G401 (cell line): ENCODE results near the gene PRIMA1. TPM values are rescaled to one million over a fixed set of nuclear protein-coding genes. Genes with fewer than 3 reads are reported as not detected.
"Not testable (repeated sequence)": the region's sequence is repeated elsewhere in the genome, so short reads cannot be mapped to it uniquely, and the experiment has no call there.

Source experiments
- DNase-seq: peaks from one replicate; pipeline ENCODE4 v3.0.0-alpha.2; 2015; ENCODE audit warnings: low spot score
- in situ Hi-C: cut with HindIII; loops from 2 replicates; pipeline ENCODE4 v1.10.0; 2016; ENCODE audit warnings: low sequenced_read_pairs, mixed read lengths
- total RNA-seq: library from RNA; depleted of rRNA; stranded (reverse); fragments of >200 nt; shearing (Covaris generic); gene quantifications from 2 replicates; pipeline ENCODE4 v1.2.3, GENCODE V29; 2014; rRNA removed

The PRIMA1 gene, protein sequence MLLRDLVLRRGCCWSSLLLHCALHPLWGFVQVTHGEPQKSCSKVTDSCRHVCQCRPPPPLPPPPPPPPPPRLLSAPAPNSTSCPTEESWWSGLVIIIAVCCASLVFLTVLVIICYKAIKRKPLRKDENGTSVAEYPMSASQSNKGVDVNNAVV
- total RNA-seq: not detected in 2 replicates

DNA sequence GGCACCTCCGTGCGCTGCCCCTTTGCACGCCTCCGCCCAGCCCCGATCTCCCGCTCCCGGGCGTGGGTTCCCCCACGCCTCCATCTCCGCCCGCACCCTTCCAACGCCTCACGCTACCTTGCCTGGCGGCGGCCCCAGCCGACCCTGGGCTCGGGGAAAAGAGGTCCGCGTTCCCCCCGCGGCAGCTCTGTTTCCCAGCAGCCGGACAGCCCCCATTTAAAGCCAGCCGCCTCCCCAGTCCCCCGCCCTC is at the start of gene PRIMA1:
PRIMA1 (minus strand) TSS at position 193 of the 250 bp plus-strand sequence. CDS start 767 bp downstream, outside the sequence.
- DNase-seq: no peak
- in situ Hi-C loops: no loop called here

GRCh38 chr14:93834699-93835371 is 46.5 kb upstream of the PRIMA1 start:
- in situ Hi-C loops: no loop called here

DNA sequence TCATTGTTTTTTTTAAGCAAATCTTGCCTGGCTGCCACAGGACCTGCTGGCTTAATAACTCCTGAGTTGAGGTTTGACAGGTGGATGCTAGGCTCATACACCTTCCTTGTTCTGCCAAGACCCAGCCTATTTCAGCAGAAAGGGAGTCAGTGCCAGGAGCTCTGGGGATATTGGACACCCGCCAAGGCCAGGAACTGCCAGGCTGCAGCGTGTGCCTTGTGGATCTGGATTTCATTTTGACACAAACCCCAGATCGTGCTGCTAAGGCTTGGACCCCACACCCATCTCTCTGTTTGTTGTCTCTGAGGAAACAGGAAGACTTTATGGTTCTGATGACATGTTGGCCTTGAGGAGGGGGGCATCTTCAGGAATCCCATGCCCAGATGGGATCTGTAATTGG is 44.4 kb upstream of the PRIMA1 start:
- DNase-seq: peak; percentile 97
- in situ Hi-C loops: no loop called here

More at GRCh38 chr14:93834699-93835371, 46.5 kb upstream of the PRIMA1 start:
- no peak for DNase-seq

GRCh38 chr14:93832081-93832480 is 43.8 kb upstream of the PRIMA1 start:
- in situ Hi-C loops: no loop called here
- DNase-seq: peak; percentile 70

DNA sequence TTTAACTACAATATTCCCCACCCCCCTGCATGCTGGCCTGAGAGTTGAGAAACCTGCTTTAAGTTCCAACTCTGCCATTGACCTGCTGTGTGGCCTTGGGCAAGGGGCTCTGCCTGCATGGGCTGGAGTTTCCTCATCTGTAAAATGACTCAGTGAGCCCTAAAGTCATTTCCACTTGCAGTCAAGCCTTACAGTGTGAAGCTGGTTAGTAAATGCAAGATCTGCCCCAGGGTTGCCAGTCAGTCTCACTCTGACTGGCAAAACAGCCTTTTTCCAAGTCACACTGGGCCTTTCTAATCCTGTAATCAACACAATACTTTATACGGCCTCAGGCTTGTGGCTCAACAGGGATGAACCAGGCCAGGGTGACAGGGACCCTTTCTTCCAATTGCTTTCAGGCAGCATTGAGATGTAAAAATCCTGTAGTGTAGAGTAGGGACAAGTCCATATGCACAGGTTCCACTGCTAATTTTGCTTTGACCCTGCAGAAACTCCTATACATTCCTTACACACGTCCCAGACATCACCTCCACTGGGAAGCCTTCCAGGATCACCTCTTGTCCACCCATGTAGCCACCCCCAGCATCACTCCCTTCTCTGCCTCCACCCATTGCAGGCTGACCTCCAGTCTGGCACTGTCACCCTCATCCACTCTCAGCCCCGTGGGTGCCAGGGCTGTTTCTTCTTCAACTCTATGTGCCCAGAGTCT is 42.6 kb upstream of the PRIMA1 start:
- DNase-seq: no peak
- in situ Hi-C loops: no loop called here

DNA sequence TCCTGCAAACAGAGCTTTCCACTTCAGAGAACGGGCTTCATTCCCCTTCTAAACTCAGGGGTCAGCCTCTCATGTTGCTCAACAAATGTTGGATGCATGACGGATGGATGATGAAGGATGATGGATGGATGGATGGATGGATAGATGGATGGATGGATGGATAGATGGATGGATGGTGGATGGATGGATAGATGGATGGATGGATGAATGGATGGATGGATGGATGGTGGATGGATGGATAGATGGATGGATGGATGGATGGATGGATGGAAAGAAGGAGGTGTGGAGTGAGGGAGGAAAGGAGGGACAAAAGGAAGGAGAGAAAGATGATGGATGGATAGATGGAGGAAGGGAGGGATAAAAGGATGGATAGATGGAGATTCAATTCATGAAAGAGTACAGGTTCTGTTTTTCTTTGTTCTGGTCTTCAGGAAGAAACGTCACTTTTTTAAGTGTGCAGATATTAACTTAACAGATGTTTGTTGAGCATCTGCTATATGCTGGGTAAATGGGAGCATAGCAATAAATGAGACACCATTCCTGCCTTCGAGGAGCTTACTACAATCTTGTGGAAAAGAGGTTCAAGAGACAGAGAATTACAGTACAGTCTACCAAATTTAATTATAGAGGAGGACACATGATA is 41.7 kb upstream of the PRIMA1 start:
- no peak for DNase-seq
- in situ Hi-C loops: no loop called here

DNA sequence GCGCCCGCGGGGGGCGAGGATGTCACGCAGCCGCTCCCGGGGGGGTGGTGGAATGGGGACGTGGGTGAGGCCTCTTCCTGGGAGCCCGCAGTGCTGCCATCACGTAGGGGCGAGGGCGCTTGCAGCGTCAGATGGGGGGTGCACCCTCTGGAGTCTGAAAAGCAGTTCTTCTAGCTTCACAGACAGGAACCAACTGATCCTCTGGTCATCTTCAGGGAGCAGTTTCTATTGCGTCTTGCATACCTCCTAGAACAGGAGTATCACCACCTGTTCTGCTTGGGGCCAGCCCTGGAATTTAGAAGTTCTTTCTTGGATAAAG is 36.9 kb upstream of the PRIMA1 start:
- in situ Hi-C loops: no loop called here
- no peak for DNase-seq

DNA sequence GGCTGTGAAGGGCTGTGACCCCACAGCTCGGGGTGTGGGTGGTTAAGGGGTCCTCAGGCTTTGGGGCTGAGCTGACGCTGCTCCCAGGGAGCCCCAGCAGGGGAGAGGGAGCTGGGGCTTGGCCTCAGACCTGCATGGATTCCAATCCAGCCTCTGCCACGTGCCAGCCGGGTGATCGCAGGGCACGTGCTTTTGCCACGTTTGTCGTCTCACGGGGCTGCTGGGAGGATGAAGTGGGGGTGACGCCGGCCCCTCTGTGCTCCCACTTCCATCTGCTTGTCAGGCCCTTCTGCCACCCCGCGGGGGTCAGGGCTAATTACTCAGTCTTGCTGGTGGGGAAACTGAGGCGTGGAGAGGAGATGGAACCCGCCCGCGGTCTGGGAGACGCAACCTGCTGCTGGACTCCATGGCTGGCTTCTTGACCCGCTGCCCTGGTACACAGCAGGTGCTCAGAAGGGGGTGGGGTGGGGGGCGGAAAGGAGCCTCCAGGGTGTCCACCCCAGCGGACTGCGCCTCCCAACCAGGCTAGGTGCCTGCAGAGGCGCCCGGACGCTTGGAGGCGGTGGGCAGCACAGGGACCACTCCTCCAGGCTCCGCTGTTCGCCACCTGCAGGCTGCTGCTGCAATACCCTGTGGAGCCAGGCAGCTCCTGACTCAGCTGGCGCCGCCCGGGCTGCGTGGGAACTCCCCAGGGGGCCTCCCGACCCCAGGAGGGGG is 36.4 kb upstream of the PRIMA1 start:
- in situ Hi-C loops: no loop called here
- no peak for DNase-seq

GRCh38 chr14:93824076-93824475 is 35.8 kb upstream of the PRIMA1 start:
- DNase-seq: no peak
- in situ Hi-C loops: no loop called here

- no peak for DNase-seq
- in situ Hi-C loops: no loop called here
Measured at GRCh38 chr14:93821051-93821450, 32.8 kb upstream of the PRIMA1 start.

- no peak for DNase-seq
- in situ Hi-C loops: no loop called here
Measured at GRCh38 chr14:93818857-93819256, 30.6 kb upstream of the PRIMA1 start.

GRCh38 chr14:93811676-93812075 is 23.4 kb upstream of the PRIMA1 start:
- DNase-seq: no peak
- in situ Hi-C loops: no loop called here

DNA sequence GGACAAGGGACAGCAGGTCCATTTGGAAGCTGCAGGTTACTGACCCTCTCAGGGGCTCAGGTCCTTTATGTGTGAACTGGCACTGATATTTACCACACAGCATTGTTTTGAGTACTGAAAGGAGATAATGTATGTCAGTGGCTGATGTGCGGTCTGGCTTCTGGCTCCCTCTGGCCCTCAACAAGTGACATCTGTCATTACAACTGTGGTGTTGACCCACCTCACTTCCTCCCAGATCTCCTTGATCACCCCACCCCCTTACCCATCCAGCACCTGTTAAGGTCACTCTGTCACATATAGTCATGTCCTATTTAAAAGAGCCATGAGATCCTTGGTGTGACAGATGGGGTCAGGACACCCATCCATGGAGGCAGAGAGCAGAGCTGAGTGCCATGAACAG is 22.7 kb upstream of the PRIMA1 start:
- no peak for DNase-seq
- in situ Hi-C loops: no loop called here

DNA sequence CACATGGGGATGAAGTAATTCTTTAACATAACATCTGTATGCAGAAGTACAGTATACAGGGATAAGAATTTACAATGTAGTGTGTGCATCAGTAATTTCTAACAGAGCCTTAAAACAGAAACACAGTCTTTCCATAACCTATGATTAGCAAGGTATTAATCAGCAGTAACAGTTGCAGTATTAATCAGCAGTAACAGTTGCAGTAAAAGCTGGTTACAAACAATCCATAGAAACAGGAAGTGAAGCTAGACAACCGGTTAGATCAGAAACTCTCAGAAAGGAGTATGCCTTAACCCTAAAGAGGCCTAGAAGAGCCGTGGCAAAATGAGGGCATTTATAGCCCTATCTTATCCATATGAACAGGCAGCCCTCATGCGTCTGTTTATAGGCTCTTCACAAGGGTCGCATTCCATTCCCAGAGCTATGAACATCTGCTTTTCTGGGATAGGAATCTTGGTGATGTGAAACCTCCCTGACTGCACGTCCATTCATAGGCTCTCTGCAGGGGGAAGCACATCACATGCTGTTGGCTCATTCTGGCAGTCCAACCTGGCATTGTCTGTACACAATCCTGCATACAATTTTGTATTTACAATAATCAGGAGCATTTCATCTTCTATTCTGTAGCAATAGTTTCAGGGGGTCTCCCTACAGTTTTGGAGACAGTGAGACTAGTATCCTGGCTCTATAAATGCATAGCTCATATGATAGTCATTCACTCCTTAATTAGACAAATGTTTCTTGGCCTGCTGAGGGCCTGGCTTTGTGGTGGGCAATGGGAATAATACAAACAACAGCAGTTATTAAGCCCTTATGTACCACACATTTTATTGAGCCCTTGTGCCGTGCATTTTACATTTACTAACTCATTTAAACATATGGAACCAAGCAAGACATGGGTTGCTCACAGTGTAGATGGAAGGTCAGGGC is 21.5 kb upstream of the PRIMA1 start:
- DNase-seq, in situ Hi-C loops: not testable (repeated sequence)

GRCh38 chr14:93804654-93805053 is 16.4 kb upstream of the PRIMA1 start:
- DNase-seq: no peak
- in situ Hi-C loops: no loop called here

DNA sequence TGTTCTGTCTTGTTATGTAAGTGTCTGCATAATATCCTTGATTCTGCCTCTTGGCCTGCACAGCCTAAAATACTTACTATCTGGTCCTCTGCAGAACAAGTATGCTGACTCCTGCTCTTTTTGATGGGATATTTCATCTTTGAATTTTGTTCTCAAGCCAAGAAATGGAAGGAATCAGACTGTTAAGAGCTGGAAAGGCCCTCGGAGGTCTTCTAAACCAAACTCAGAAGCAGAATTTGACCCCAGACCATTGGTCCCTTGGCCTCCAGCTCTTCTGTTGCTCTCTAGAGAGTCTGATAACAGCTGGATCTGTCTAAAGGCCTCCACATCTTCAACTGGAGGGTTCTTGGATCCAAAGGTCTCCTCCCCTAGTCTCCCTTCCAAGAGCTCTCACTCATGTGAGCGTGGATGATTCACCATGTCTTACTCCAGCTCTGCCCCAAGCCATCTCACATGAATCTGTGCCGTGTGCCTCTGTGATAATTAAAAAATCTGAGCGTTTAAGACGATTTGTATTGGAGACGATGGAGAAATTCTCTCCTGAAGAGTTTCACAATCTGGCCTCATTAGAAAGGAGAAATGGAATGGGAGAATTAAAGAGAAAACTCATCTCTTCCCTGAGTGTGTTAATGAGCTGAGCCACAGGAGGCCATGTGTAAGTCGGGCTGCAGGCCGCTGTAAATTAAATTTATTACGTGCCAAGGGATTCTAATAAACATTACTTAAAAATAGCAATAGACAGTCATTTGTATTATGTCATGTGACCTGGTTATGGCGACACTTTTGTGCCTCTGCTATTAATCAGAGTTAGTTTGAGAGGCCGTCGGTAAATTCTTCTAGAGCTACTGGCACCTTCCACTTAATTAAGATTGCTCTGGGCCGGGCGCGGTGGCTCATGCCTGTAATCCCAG is 15.4 kb upstream of the PRIMA1 start:
- DNase-seq: no peak
- in situ Hi-C loops: no loop called here

DNA sequence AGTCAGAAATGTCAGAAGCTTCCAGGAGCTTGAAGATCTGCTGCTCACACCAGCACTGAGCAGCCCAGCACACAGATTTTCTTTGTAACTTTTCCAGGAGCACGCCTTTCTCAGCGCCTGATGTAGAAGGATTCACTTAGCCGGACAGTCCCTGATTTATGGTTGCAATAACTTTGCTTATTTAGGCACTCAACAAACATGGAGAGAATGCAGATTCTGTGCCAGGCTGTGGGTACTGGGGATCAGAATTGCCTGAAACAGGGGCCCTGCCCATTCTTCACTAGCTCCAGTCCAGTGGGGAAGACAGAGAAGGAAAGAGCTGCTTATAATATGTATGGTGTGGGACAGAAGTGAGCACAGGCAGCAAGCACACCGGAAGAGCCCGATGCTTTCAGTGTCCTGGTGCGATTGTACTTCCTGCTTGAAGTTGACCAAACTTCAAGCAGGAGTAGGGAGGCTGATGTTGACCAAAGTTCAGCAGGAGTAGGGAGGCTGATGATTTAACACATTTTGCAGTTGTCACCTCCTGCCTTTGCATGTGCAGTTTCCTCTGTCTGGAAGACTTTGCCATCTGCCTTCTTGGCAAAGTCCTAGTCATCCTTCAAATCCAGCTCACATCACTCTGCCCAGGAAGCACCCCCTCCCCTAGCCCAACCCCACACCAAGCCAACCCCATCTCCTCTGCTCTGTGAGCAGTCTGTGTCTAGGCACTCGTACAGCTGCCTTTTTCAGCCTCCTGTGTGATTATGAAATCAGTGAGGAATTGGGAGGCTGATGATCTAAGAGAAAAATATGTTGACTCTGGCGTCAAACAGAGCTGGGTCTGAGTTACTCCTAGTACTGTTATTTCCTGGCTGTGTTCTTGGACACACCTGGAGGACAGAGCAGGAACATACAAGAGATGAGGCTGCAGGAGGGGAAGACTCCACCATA is 12.0 kb upstream of the PRIMA1 start:
- no peak for DNase-seq
- in situ Hi-C loops: no loop called here
